ENCODE data around the gene BCAS3.

- no peak for TF ChIP-seq CTCF (IDR thresholded peaks at IDR 0.05)
- no peak for TF ChIP-seq POLR2A (IDR thresholded peaks at IDR 0.05)
Observed at GRCh38 chr17:60947100-60947499, 269.4 kb downstream of the BCAS3 start.

Data from body of pancreas (tissue), 4 donors.